HG02588 (cell line): ENCODE results near the gene MEX3A.
"Not testable (repeated sequence)": the region's sequence is repeated elsewhere in the genome, so short reads cannot be mapped to it uniquely, and the experiment has no call there.

Source experiments
- ATAC-seq: cut with Tn5 transposase; IDR thresholded peaks from one replicate; pipeline ENCODE4 v1.9.1; 2021; ENCODE audit warnings: mild to moderate bottlenecking, moderate library complexity; ENCODE audit not compliant: unreplicated experiment

The MEX3A gene

GRCh38 chr1:156081180-156081916 lies 917 bp downstream of the MEX3A start:
- no peak for ATAC-seq

- no peak for ATAC-seq
These were observed 1.4 kb downstream of the MEX3A start for GRCh38 chr1:156080863-156081179.

GRCh38 chr1:156080241-156080862 lies 1.9 kb downstream of the MEX3A start:
- no peak for ATAC-seq

- no peak for ATAC-seq
These were observed 2.5 kb downstream of the MEX3A start for GRCh38 chr1:156079762-156080161.

GRCh38 chr1:156078728-156079127 lies 3.5 kb downstream of the MEX3A start:
- no peak for ATAC-seq

GRCh38 chr1:156077430-156077760 lies 4.9 kb downstream of the MEX3A start:
- ATAC-seq = no peak

- no peak for ATAC-seq
These were observed 5.4 kb downstream of the MEX3A start for GRCh38 chr1:156076609-156077429.

GRCh38 chr1:156075775-156076204 lies 6.5 kb downstream of the MEX3A start:
- no peak for ATAC-seq

- ATAC-seq = no peak
These were observed 7.1 kb downstream of the MEX3A start for GRCh38 chr1:156075162-156075561.

GRCh38 chr1:156074661-156075060 lies 7.6 kb downstream of the MEX3A start:
- no peak for ATAC-seq

- ATAC-seq = no peak
These were observed 8.5 kb downstream of the MEX3A start for GRCh38 chr1:156073740-156074139.

GRCh38 chr1:156073110-156073687 lies 9.1 kb downstream of the MEX3A start:
- ATAC-seq = no peak

- no peak for ATAC-seq
These were observed 10.0 kb downstream of the MEX3A start for GRCh38 chr1:156072251-156072650.

- ATAC-seq = not testable (repeated sequence)
These were observed 10.9 kb downstream of the MEX3A start for GRCh38 chr1:156071332-156071816.

GRCh38 chr1:156070548-156070947 lies 11.7 kb downstream of the MEX3A start:
- no peak for ATAC-seq

GRCh38 chr1:156069490-156070455 lies 12.5 kb downstream of the MEX3A start:
- ATAC-seq = no peak

- ATAC-seq = no peak
These were observed 15.0 kb downstream of the MEX3A start for GRCh38 chr1:156067262-156067661.

GRCh38 chr1:156065871-156066270 lies 16.4 kb downstream of the MEX3A start:
- no peak for ATAC-seq

GRCh38 chr1:156065212-156065611 lies 17.1 kb downstream of the MEX3A start:
- ATAC-seq = no peak

GRCh38 chr1:156064615-156065014 lies 17.6 kb downstream of the MEX3A start:
- no peak for ATAC-seq

GRCh38 chr1:156063997-156064285 lies 18.3 kb downstream of the MEX3A start:
- ATAC-seq = no peak
